Myocyte (in vitro differentiated cells): ENCODE data around the gene BEND2. TPM values are rescaled to one million over a fixed set of nuclear protein-coding genes. Genes with fewer than 3 reads are reported as not detected.

Experiments used
- DNase-seq: peaks from one replicate; pipeline ENCODE4 v3.0.0-alpha.2; 2012; ENCODE audit warnings: low read depth
- total RNA-seq: library from RNA; depleted of rRNA; stranded (reverse); fragments of >200 nt; gene quantifications from 2 replicates; pipeline ENCODE4 v1.2.3, GENCODE V29; 2014

Gene BEND2
- total RNA-seq, 1 donor from 2014 or later = not detected

DNA sequence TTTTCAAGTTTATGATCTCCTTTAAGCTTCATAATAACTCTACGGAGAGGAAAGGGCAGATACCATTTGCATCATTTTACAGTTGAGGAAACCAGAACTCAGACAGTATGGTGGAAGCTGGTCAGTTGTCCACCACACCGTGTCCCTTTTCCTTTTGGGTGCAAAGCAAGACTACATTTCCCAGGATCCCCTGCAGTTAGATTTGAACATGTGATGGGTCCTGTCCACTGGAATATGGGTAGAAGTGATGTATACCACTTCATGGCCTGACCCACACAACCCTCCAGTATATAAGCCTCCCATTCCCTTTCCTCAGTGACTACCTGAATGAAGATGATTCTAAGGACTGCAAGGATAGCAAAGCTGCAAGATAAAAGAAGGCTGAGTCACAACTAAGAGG lies 74.7 kb downstream of the BEND2 start:
- DNase-seq = no peak

DNA sequence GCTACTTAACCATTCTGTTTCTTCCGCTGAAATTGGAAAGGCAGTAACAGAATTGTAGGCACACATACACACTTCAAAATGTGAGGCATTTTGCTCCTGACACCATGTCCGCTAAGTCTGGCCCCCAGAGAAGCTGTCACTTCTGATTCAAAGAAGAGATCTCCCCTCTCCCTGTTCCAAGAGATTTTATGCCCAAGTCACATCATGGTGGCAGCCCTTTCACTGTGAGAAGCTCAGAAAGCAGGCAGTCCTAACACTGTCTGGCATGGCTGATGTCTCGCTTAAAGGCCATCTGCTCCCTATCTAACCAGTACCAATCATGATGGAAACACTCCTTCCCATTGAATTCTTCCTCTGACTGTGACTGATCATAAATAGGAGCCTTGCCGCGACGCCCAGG lies 83.9 kb downstream of the BEND2 start:
- no peak for DNase-seq

DNA sequence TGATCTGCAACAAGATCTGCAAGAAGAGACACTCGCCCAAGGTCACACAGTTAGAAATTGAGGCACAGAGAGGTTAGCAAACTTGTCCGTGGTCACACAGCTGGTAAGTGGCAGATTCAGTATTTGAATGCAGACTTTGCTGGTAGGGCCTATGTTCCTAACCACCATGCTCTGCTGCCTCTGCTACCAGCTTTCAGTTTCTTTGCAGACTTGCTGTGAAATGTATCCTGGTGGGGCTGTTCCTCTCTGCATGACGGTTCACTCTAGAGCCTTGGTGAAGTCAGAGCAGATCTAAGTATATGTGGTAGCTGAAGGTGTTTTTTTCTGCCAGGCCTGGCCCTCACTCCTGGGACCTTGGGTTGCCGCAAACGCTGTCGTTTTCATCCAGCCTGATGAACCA lies 87.1 kb downstream of the BEND2 start:
- no peak for DNase-seq

DNA sequence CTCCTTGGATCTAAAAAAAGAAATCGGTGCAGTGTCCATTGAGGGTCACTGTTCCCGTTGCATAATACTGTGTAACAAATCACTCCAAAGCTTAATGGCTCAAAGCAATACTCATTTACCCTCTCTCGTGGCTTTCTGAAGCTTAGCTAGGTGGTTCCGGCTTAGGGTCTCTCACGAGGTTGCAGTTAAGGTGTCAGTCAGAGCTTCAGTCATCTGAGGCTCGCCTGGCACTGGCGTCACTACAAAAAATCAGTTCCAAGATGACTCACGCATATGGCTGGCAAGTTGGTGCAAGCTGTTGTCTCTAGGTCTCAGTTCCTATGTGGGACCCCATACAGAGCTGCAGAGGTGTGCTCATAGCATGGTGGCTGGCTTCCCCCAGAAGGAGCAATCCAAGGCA lies 91.0 kb downstream of the BEND2 start:
- no peak for DNase-seq

DNA sequence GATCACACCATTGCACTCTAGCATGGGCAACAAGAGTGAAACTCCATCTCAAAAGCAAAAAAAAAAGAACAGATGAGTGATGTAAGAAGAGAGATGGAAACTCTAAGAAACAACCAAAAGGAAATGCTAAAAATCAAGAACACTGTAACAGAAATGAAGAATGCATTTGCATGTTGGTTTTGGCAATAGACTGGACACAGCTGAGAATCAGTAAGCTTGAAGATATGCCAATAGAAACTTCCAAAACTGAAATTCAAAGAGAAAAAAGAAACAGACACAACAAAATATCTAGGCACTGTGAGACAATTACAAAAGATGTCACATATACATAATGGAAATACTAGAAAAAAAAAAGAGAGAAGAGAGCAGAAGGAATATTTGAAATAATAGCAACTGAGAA lies 93.7 kb downstream of the BEND2 start:
- DNase-seq = no peak

DNA sequence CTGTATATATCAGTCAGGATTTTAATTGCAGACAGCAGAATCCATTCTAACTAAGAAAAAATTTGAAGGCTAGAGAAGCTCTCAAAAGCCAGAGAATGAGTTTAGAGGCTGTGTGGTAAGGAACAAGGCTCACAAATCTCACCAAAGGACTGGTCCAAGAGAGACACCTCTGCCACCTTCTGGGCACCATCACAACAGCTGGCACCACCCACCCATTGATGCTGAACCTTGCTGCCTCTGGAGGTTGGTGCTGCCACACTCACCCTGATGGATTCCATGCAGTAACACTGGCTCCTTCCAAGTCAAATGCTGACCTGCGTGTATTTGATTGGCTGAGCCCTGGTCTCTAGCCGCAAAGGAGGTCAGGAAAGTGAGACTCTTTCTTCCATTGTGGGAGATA lies 100.8 kb downstream of the BEND2 start:
- no peak for DNase-seq

Other genes starting within 250 kb of the BEND2 start
- gene SCML2, start 133.8 kb upstream of the BEND2 start, total RNA-seq = 1.3 and 1.4 TPM in 2 replicates
- 4.9 and 5.0 TPM in 2 replicates for gene CDKL5, start 204.7 kb upstream of the BEND2 start, total RNA-seq